ENCODE results near the gene OTX1.
"Not testable (repeated sequence)": the region's sequence is repeated elsewhere in the genome, so short reads cannot be mapped to it uniquely, and the experiment has no call there.

OTX1 gene

DNA sequence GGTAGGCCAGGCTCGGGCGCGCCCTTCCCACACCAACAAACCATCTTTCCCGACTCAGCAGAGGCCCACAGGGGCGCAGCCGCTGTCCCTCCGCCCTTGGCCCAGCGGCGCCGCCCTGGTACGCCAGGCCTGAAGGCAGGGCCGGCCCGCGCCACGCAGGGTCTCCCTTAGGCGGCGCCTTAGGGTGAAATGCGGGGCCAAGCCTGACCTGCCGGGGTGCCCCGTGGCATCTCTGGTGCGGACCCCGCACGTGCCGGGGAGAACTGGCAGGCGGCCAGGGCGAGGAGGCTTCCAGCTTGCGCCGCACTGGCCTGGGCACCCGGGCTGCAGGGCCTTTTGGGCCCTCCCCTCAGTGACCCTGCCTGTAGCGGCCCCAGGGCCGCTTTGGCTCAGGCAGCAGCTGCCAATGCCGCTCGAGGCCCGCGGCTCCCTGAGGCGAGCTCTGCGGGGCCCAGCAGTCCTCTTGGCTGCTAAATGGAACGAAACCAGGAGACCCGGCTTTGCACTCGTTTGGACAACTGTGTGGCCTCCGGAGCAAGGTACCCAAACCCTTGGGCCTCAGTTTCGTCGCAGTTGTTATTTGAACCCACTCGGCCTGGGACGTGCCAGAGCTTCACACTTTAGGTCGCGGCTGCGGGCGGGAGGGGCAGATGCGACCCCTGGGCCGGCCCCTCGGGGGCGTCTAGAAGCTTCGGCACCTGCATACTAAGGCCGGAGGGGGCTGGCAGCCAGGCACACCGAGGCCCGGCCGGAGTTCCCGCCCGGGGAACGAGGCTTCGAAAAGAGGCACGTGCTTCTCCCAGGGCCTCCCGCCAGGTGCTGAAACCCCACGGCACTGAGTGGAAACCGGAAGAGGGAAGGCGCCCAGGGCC lies 8.5 kb downstream of the OTX1 start:
- peak in 1 of 3 experiments; percentile 2 for DNase-seq (ENCODE audit: low read depth in 3 of 3)

DNA sequence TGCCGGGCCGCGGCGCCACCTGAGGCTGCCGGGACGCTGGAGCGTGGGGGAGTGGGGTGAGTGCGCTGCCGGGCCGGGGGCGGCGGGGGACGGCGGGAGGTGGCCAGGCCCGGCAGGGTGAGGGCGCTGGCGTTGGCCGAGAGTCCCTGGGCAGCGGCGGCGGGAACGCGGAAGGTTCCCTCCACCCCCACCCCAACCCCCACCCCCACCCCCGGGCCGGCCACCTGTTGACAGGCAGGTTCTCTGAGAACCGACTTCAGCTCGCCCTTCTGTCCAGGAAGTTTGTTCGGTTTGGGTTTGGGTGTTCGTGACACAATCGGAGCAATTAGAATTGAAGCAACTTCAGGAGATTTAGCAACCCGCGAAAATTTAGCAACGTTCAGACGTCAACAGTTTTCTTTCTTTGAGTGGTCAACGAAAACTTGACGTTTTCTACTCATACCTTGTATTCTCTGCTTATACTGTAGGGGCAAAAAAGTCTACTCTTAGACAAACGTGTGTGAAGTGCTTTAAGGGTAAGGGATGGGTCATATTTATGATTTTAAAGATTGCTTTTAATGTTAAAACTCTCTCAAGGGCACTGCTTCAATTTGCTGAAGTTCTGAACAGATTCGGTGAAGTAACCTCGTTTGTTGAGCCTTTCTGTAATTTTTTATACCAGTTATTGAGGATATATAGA lies 9.3 kb downstream of the OTX1 start:
- no peak for DNase-seq (ENCODE audit: low read depth in 3 of 3)

DNA sequence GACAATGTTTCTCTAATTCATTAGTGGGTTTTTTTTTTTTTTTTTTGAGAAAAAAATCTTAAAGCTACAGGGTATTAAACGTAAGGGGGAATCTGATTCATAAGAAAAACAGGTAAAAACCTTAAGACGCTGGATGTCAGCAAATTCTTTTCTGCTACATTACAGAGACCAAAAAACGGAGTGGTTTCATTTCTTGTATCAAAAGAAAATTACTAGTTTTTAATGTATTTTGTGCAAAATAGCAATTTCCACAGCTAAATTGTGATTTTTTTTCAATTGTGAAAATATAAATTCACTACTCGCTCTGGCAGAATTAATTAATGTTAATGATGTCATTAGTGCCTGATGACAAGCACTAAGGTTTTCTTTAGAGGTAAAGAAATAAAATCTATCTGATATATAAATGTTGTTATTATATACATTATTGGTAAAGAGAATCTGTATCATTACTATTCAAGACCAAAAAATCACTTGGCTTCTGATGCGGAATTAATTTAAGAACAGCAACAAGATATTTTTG lies 9.9 kb downstream of the OTX1 start:
- no peak for DNase-seq (ENCODE audit: low read depth in 3 of 3)

DNA sequence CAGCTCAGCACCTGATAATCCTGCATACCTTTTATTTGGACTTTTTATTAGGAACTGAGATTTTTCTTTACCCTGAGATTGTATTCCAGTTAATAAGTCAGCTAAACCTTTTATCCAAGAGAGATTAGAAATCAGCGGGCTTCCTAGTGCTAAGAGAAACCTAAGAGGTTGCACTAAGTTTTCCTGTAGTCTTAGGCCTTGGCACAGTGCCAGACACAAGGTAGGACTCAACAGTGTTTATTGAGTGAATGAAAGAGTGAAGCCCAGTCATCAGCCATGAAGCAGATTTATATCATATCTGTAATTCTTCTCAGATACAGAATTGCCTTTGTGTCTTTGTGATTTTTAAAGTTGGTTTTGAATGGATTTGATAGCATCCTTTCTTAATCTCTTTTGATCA lies 13.6 kb downstream of the OTX1 start:
- no peak for DNase-seq (ENCODE audit: low read depth in 3 of 3)

DNA sequence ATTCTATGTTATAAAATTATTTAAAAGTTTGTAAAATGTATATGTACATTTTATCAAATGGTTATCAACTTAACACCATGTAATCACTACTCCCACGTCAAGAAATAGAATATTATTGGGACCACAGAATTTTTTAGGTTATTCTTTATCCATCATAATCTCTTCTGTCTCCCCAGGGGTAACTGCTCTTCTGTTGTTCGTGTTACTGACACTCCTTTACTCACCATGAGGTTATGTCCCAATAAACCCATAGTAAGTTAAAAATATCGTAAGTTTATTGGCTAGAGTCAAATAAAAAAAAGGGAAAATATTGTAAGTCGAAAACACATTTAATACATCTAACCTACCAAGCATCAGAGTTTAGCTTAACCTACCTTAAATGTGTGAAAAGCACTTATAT lies 14.0 kb downstream of the OTX1 start:
- DNase-seq (ENCODE audit: low read depth in 3 of 3) = no peak

DNA sequence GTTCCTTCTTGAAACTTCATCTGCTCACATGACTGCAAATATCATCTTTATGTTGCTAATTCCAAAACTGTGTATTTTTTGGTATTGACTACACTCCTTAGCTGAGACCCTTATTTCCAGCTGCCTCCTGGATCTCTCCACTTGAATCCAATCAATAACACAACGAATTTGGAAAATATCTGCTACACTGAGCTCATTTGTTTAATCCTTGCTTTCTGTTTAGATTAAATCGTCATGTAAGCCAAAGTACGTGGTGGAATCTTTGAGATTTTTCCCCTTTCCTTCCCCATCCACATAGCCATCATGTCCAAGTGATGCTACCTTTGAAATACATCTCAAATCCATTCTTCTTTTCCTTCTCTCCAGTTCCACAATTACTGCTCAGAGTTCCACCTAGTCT lies 15.6 kb downstream of the OTX1 start:
- DNase-seq (ENCODE audit: low read depth in 3 of 3) = no peak

DNA sequence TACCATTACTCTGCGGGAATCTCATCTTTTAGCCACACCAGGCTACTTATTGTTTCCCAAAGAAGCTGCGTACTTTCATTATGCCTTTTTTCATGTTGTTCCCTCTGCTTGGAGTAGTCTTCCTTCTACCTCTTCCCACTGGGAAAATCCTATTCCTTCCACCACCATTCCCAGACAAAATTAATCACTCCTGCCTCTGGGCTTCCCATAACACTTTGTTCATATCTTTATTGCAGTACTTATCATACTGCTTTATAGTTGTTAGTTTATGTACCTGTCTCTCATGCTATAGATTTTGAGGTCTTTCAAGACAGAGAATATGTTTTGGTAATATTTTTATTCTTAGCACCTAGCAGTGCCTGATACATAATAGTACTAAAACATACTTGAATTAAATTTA lies 16.2 kb downstream of the OTX1 start:
- no peak for DNase-seq (ENCODE audit: low read depth in 3 of 3)

DNA sequence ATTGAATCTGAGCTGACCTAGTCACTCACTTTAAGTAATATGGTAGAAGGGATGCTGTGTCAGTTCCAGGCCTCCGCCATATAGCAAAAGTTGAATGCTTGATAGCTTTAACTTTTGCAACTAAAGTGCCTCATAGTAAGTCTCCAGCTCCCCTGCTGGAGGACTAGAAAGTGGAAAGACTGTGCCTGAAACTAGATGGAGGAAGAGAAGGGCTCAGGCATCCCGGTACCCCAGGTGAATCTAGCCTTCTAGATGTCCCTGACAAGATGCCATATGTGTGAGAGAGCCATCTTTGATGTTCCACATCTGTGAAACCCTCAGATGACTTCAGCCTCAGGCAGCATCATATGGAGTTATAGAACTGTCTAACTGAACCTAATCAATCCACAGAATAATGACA lies 21.0 kb downstream of the OTX1 start:
- no peak for DNase-seq (ENCODE audit: low read depth in 3 of 3)

DNA sequence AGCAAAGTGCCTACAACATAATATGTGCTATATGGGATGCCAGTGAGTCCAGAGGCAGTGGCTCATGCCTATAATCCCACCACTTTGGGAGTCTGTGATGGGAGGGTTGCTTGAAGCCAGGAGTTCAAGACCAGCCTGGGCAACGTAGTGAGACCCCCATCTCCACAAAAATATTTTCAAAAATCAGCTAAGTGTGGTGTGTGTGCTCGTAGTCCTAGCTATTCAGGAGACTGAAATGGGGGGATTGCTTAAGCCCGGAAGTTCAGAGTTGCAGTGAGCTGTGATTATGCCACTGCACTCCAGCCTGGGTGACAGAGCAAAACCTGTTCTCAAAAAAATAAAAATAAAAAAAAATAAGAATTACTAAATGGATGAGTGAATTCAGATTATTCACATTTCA lies 23.4 kb downstream of the OTX1 start:
- DNase-seq (ENCODE audit: low read depth in 3 of 3) = no peak

DNA sequence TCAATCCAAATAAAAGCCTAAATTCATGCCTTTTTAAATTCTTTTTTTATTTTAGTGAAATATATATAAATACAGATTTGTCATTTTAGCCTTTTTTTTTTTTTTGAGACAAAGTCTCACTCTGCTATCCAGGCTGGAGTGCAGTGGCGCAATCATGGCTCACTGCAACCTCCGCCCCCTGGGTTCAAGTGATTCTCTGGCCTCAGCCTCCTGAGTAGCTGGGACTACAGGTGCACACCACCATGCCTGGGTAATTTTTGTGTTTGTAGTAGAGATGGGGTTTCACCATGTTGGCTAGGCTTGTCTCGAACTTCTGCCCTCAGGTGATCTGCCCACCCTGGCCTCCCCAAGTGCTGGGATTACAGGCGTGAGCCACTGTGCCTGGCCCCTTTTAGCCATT lies 23.8 kb downstream of the OTX1 start:
- DNase-seq (ENCODE audit: low read depth in 3 of 3) = not testable (repeated sequence)

DNA sequence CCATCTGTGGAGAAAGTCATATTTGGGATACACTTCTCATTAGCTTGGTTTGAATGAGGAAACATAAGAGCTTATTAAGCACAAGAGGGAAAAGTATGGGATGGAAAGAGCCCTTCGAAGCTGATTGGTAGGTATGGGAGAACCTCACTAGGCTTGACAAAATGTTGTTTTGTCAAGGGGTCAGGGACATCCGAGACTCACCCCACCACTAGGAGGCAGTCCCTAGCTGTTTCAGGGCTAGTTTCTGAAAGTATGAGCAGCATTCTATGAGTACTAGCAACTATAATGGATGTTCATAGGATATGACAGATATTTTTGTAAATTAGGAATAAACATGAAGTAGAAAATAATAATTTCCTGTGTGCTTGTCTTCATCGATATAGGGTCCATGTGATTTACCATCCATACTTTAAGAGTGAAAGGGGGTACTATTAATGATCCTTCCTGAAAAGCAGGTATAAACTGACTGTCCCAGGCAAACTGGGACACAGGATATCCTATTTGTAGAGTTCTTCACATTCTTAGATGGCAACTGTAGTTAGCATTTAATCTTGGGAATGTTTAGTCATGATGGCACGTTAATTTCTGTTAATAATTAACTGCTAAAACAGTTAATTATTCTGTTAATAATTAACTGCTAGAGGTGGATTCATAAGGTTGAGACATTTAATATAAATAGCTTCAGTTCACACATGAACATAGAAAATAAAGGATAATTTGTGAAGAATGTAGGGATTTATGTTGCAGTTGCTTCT lies 28.4 kb downstream of the OTX1 start:
- no peak for DNase-seq (ENCODE audit: low read depth in 3 of 3)

DNA sequence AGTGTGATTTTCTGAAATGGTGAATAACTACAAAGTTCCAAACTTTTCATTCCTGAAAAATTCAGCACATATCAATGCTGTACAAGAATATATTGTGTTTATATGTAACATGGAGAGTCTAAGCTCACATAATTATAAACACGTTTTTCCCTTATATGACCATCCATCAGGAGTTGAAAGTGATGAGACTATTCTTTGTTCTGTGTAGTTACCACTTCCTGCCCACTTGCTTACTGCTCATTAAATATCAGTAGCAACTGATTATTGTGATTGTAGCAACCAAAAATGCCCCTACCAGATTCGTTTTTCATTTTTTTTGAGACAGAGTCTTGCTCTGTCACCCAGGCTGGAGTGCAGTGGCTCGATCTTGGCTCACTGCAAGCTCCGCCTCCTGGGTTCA lies 30.8 kb downstream of the OTX1 start:
- DNase-seq (ENCODE audit: low read depth in 3 of 3) = no peak

DNA sequence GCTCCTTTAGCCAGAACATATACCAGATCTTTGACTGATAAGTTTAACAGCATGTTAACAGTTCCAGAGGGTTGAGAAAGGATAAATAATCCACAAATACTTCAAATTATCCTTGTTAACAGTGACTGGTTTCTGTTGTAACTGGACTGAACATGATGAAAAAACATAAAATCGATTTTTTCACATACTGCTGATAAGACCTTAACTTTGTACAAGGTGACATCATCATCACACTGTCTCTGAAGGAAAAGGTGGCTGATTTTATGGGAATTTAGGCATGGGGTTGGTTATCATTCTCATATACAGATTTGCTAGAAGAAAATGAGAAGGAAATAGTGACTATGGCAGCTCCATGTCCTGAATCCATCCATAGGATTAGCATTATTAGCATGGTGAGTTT lies 36.1 kb downstream of the OTX1 start:
- DNase-seq (ENCODE audit: low read depth in 3 of 3) = no peak

DNA sequence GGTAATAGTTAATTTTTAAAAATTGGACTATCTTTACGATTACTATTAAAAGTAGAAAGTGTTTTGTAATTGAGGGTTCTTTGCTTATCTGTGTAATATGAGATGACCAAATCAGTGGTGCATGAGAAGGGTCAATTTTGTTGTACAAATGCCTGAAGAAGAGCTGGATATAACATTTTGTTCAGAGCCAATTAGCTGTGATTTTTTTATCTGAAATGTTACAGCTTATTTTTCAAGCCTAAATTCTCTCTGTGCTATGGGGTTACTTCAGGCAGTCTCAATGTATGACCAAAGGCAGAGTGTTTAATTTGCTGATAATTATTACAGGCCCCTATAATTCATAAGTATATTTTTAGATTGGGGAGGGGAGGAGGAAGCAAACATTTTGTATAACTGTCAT lies 41.8 kb downstream of the OTX1 start:
- no peak for DNase-seq (ENCODE audit: low read depth in 3 of 3)

DNA sequence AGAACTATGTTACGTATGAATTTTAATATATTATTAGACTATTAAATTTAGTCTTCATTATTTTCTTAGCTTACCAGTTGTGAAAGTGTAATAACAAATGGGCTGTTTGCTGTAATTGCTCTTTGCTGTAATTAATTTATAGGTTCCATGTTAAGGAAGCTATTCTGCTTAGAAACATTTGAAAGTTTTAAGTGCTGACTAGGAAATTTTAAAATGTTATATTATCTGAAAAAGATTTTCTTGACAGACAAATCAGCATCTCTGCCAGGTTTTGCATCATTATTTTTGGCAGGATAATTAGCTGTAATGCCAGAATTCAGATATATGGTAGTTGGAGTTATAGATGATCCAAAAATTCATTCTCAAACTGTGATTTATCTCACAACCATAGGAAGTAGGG lies 42.2 kb downstream of the OTX1 start:
- DNase-seq (ENCODE audit: low read depth in 3 of 3) = no peak

DNA sequence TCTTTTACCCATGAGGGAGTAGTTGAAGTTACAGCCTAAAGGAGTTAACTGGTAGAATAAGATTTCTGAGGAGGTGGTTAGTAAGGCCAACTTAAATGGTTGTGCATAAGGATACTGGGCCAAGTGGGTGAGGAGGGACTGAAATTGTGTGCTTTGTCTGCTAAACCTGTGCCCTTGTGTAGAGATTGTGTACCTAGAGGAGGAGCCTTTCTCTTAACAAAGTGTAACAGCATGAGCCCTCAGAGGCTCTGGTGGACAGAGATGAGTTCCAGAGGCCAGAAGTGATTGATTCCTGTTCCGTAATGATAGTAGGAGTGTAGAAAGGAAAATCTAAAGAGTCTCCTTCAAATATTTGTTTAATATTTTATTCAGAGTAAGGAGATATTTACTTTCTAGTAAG lies 42.9 kb downstream of the OTX1 start:
- no peak for DNase-seq (ENCODE audit: low read depth in 3 of 3)

DNA sequence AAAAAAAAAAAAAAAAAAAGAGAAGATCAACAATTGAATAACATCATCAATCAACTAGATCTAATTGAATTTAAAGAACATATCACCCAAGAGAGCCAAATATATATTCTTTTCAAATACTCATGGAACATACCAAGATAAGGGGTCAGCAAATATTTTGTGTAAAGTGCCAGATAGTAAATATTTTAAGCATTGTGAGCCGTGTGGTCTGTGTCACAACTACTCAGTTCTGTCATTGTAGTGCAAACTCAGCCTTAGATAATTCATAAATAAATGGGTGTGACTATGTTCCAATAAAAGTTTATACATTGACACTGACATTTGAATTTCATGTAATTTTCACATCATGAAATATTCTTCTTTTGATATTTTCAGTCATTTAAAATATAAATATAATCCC lies 45.9 kb downstream of the OTX1 start:
- DNase-seq (ENCODE audit: low read depth in 3 of 3) = no peak

DNA sequence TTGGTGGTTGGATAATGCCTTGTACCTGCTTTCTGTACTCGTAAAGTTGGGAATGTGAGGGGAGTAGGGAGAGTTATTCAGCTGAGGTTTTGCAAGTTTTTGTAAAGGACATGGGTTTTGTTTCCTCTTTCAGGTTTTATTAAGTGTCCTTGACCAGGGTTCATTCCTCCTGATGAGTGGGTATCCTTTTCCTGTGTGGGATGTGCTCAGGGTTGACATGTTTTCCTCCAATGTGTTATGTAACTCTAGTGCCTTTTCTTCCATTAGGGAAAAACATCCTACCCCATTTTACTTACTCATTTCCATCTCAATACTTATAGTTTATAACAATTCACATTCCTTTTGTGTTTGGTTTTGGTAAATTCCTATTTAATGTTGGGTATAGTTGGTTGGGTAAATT lies 48.4 kb downstream of the OTX1 start:
- no peak for DNase-seq (ENCODE audit: low read depth in 3 of 3)

DNA sequence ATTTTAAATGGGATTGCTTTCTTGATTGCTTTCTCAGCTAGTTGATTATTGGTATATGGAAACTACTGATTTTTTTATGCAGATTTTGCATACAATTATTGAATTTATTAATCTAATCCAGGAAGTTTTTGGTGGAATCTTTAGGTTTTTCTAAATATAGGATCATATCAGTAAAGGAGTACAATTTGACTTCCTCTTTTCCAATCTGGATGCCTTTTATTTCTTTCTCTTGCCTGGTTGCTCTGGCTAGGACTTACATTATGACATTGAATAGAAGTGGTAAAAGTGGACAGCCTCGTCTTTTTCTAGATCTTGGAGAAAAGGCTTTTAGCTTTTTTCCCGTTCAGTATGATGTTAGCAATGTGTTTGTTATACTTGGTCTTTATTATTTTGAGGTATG lies 51.3 kb downstream of the OTX1 start:
- DNase-seq (ENCODE audit: low read depth in 3 of 3) = no peak

DNA sequence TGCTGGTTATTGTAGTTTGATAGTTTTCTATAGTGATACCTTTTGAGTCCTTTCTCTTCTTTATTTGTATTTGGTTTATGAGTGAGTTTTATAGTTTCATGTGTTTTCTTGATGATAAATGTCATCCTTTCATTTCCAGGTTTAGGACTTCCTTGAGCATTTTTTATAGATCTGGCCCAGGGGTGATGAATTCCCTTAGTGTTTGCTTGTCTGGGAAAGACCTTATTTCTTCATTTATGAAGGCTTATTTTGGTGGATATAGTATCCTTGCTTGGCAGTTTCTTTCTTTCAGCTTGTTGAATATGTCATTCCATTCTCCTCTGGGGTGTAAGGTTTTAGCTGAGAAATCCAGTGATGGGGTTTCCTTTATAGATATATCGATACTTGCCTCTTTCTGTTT lies 53.9 kb downstream of the OTX1 start:
- DNase-seq (ENCODE audit: low read depth in 3 of 3) = no peak

Data from stimulated activated CD4-positive, alpha-beta T cell treated with anti-CD3 and anti-CD28 coated beads, TNF-alpha, amount 100 ng/mL, for 24 hours (primary cell).